Fibroblast of mammary gland (primary cell): ENCODE measurements around the gene MED16.
"Not testable (repeated sequence)": the region's sequence is repeated elsewhere in the genome, so short reads cannot be mapped to it uniquely, and the experiment has no call there.

Experiments
- DNase-seq: peaks from one replicate; pipeline ENCODE4 v3.0.0-alpha.2; 2010; ENCODE audit warnings: low read depth
- H3K4me3 ChIP-seq: 2 replicates; pipeline ENCODE4 v1.5.1; 2011; ENCODE audit warnings: low read depth, mild to moderate bottlenecking, low read length, moderate library complexity; ENCODE audit not compliant: control insufficient read depth
- CTCF ChIP-seq: conservative IDR thresholded peaks from 2 replicates; pipeline ENCODE4 v1.5.1; 2011; ENCODE audit warnings: low read depth, low read length, inconsistent platforms; ENCODE audit not compliant: control insufficient read depth, insufficient read depth

Gene MED16

DNA sequence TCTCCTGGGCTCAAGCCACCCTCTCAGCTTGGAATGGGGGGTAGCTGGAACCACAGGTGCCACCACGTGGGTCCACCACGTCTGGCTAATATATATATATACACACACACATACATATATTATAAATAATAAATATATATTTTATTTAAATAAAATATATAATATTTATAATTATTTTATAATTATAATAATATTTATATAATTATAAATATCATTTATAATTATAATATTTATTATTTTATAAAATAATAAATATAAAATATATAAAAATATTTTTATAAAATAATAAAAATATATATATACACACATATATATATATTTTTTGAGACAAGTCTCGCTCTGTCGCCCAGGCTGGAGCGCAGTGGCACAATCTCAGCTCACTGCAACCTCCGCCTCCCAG, 38.4 kb downstream of the MED16 start:
- TF ChIP-seq CTCF, result no peak
- H3K4me3 ChIP-seq, result no peak overlapping the region
- DNase-seq, result no peak

DNA sequence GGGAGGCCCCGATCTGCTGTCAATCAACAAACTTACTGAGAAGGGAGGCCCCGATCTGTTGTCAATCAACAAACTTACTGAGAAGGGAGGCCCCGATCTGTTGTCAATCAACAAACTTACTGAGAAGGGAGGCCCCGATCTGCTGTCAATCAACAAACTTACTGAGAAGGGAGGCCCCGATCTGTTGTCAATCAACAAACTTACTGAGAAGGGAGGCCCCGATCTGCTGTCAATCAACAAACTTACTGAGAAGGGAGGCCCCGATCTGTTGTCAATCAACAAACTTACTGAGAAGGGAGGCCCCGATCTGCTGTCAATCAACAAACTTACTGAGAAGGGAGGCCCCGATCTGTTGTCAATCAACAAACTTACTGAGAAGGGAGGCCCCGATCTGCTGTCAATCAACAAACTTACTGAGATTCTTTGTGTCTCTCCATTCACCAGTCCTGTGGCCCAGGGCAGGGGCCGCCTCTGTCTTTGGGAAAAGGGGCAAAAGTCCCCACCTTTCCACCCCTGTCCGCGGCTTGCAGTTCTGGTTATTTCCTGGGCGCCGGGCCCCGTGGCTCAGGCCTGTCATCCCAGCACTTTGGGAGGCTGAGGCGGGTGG, 39.3 kb downstream of the MED16 start:
- not testable (repeated sequence) for H3K4me3 ChIP-seq, DNase-seq

- no peak overlapping the region for H3K4me3 ChIP-seq
- DNase-seq, result no peak
- TF ChIP-seq CTCF, result no peak
These were observed 39.9 kb downstream of the MED16 start for GRCh38 chr19:853014-853585.

GRCh38 chr19:852136-853013, 40.6 kb downstream of the MED16 start, which contains the start of gene ELANE:
TSS of gene ELANE (plus strand) at chr19:852303. CDS start at chr19:852329, 26 bp downstream.
- TF ChIP-seq CTCF, result no peak
- DNase-seq, result no peak
- H3K4me3 ChIP-seq, result no peak within 1 kb of the TSS

DNA sequence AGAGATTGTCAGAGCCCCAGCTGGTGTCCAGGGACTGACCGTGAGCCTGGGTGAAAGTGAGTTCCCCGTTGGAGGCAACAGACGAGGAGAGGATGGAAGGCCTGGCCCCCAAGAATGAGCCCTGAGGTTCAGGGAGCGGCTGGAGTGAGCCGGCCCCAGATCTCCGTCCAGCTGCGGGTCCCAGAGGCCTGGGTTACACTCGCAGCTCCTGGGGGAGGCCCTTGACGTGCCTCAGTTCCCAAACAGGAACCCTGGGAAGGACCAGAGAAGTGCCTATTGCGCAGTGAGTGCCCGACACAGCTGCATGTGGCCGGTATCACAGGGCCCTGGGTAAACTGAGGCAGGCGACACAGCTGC, 42.0 kb downstream of the MED16 start:
- peak overlapping the region; percentile 13 for H3K4me3 ChIP-seq

GRCh38 chr19:850221-850978, 42.6 kb downstream of the MED16 start:
- peak overlapping the region; percentile 13 for H3K4me3 ChIP-seq
- DNase-seq, result peak; percentile 94
- no peak for TF ChIP-seq CTCF

More for the DNA sequence above, 42.0 kb downstream of the MED16 start:
- no peak for DNase-seq
- no peak for TF ChIP-seq CTCF

- not testable (repeated sequence) for DNase-seq, H3K4me3 ChIP-seq
These were observed 43.8 kb downstream of the MED16 start for GRCh38 chr19:849195-849594.
